H1 (cell line): ENCODE measurements around the gene SLC8A1. TPM values are rescaled to one million over a fixed set of nuclear protein-coding genes. Genes with fewer than 3 reads are reported as not detected.

ENCODE experiments used
- CTCF ChIA-PET: fragments of 300-600 bp; sonication (Branson Sonifier 250); formaldehyde crosslinking; loops from one replicate; lab custom pipeline; 2021; ENCODE audit not compliant: partially characterized antibody; lab: Charles Lee
- POLR2A ChIA-PET: fragments of 300-600 bp; sonication (Branson Sonifier 250); formaldehyde crosslinking; loops from one replicate; lab custom pipeline; 2021; ENCODE audit warnings: inconsistent platforms; ENCODE audit not compliant: partially characterized antibody; lab: Charles Lee
- DNase-seq, 2 experiments: peaks; one replicate each; pipeline versions ENCODE4 v3.0.0 to v3.0.0-alpha.2; 2010 to 2022; ENCODE audit warnings: low spot score in 2 of 2, low read depth in 1 of 2, mixed read lengths in 1 of 2
- FAIRE-seq: peaks from 2 replicates; lab custom pipeline; 2011; peaks lifted over from hg19 to GRCh38; lab: Jason Lieb, UNC
- H2AFZ ChIP-seq: 2 replicates; pipeline ENCODE4 v1.8.1; 2012; ENCODE audit warnings: low read length, inconsistent platforms
- H2AK5ac ChIP-seq: 2 replicates; pipeline ENCODE4 v1.6.1; 2013; ENCODE audit warnings: low read depth, low read length
- H2BK120ac ChIP-seq: replicated peaks from 2 replicates; pipeline ENCODE3; 2013; ENCODE audit warnings: low read depth, low read length, inconsistent platforms
- H2BK12ac ChIP-seq: 2 replicates; pipeline ENCODE4 v1.6.1; 2013; ENCODE audit warnings: low read depth, low read length
- H2BK15ac ChIP-seq: 2 replicates; pipeline ENCODE4 v1.6.1; 2013; ENCODE audit warnings: low read length
- H2BK20ac ChIP-seq: 2 replicates; pipeline ENCODE4 v1.6.1; 2013; ENCODE audit warnings: low read length
- H2BK5ac ChIP-seq: 2 replicates; pipeline ENCODE4 v1.6.1; 2013; ENCODE audit warnings: low read depth, low read length
- H3K14ac ChIP-seq: 2 replicates; pipeline ENCODE4 v1.6.1; 2013; ENCODE audit warnings: inconsistent platforms; ENCODE audit not compliant: insufficient read length
- H3K18ac ChIP-seq: 2 replicates; pipeline ENCODE4 v1.6.1; 2013; ENCODE audit warnings: low read length; ENCODE audit errors: extremely low read depth
- H3K23ac ChIP-seq: 2 replicates; pipeline ENCODE4 v1.6.1; 2013; ENCODE audit warnings: inconsistent platforms; ENCODE audit not compliant: insufficient read length
- H3K23me2 ChIP-seq: 2 replicates; pipeline ENCODE4 v1.6.1; 2013; ENCODE audit warnings: low read depth, low read length
- H3K27ac ChIP-seq: 2 replicates; pipeline ENCODE4 v1.6.1; 2011; ENCODE audit warnings: low read depth, low read length, inconsistent platforms
- H3K27me3 ChIP-seq, 4 experiments: replicated peaks in 1 of 4; 1 replicate in 1 of 4; 2 replicates in 3 of 4; pipeline versions ENCODE4 v1.6.1 to v1.8.1; 2011 to 2013; ENCODE audit warnings: low read length in 3 of 4, mild to moderate bottlenecking in 3 of 4, inconsistent platforms in 2 of 4, mixed read lengths in 2 of 4, moderate library complexity in 1 of 4; ENCODE audit not compliant: control insufficient read depth in 3 of 4, insufficient read depth in 3 of 4; ENCODE audit errors: extremely low read depth in 1 of 4
- H3K36me3 ChIP-seq, 4 experiments: 2 replicates each; pipeline versions ENCODE4 v1.6.1 to v1.8.1; 2011 to 2013; ENCODE audit warnings: mild to moderate bottlenecking in 4 of 4, low read length in 3 of 4, moderate library complexity in 2 of 4, control low read depth in 1 of 4, inconsistent platforms in 1 of 4; ENCODE audit not compliant: insufficient read depth in 4 of 4, control insufficient read depth in 2 of 4
- H3K4ac ChIP-seq: replicated peaks from 2 replicates; pipeline ENCODE3; 2013; ENCODE audit warnings: low read length, low read depth, mixed read lengths, inconsistent platforms; ENCODE audit not compliant: insufficient read length
- H3K4me1 ChIP-seq, 4 experiments: replicated peaks in 1 of 4; 1 replicate in 1 of 4; 2 replicates in 3 of 4; pipeline versions ENCODE4 v1.6.1 to v1.8.1; 2011 to 2013; ENCODE audit warnings: low read length in 3 of 4, inconsistent platforms in 2 of 4, mixed read lengths in 1 of 4; ENCODE audit not compliant: insufficient read depth in 4 of 4, control insufficient read depth in 3 of 4
- H3K4me2 ChIP-seq, 2 experiments: 2 replicates each; pipeline versions ENCODE4 v1.6.1 to v1.8.1; 2011 to 2013; ENCODE audit warnings: low read depth in 2 of 2, low read length in 2 of 2, control low read depth in 1 of 2, inconsistent platforms in 1 of 2, mild to moderate bottlenecking in 1 of 2; ENCODE audit not compliant: insufficient read depth in 1 of 2
- H3K4me3 ChIP-seq, 4 experiments: fragments of 200-600, 300-600 bp in 1 of 4; sonication (generic), shearing (Covaris generic), sonication (Bioruptor Twin) in 1 of 4; 2 replicates each; pipeline versions ENCODE4 v1.5.1 to v1.8.1; 2011 to 2016; ENCODE audit warnings: low read length in 4 of 4, low read depth in 3 of 4, control low read depth in 2 of 4, inconsistent platforms in 2 of 4, mild to moderate bottlenecking in 2 of 4, mixed read lengths in 1 of 4, moderate library complexity in 1 of 4; ENCODE audit not compliant: insufficient read depth in 2 of 4; ENCODE audit errors: extremely low read depth in 1 of 4
- H3K56ac ChIP-seq: replicated peaks from 2 replicates; pipeline ENCODE3; 2013; ENCODE audit warnings: low read depth, mild to moderate bottlenecking, mixed read lengths, low read length, inconsistent platforms; ENCODE audit not compliant: insufficient read length
- H3K79me1 ChIP-seq: 2 replicates; pipeline ENCODE4 v1.6.1; 2013; ENCODE audit warnings: low read depth, low read length, control low read depth
- H3K79me2 ChIP-seq, 2 experiments: 2 replicates each; pipeline versions ENCODE4 v1.6.1 to v1.8.1; 2012 to 2013; ENCODE audit warnings: low read length in 2 of 2, mild to moderate bottlenecking in 2 of 2, inconsistent platforms in 1 of 2; ENCODE audit not compliant: insufficient read depth in 2 of 2, control insufficient read depth in 1 of 2
- H3K9ac ChIP-seq, 4 experiments: replicated peaks in 1 of 4; 1 replicate in 1 of 4; 2 replicates in 3 of 4; pipeline versions ENCODE4 v1.6.1 to v1.8.1; 2011 to 2013; ENCODE audit warnings: low read depth in 3 of 4, low read length in 3 of 4, control low read depth in 2 of 4, mild to moderate bottlenecking in 2 of 4, moderate library complexity in 2 of 4, inconsistent platforms in 1 of 4; ENCODE audit errors: extremely low read depth in 1 of 4
- H3K9me3 ChIP-seq, 2 experiments: 2 replicates each; pipeline versions ENCODE4 v1.6.1 to v1.8.1; 2012 to 2013; ENCODE audit warnings: mild to moderate bottlenecking in 2 of 2, moderate library complexity in 2 of 2, control low read depth in 1 of 2, inconsistent platforms in 1 of 2, low read depth in 1 of 2, low read length in 1 of 2, mixed read lengths in 1 of 2; ENCODE audit not compliant: insufficient read depth in 2 of 2
- H4K20me1 ChIP-seq, 2 experiments: replicated peaks in 1 of 2; 2 replicates each; pipeline versions ENCODE3 to v1.8.1; 2011 to 2013; ENCODE audit warnings: inconsistent platforms in 2 of 2, low read length in 2 of 2, mild to moderate bottlenecking in 1 of 2; ENCODE audit not compliant: insufficient read depth in 2 of 2, control insufficient read depth in 1 of 2
- H4K5ac ChIP-seq: 2 replicates; pipeline ENCODE4 v1.6.1; 2013; ENCODE audit warnings: low read length, low read depth, mixed read lengths, inconsistent platforms; ENCODE audit not compliant: insufficient read length
- H4K8ac ChIP-seq: 2 replicates; pipeline ENCODE4 v1.8.0; 2013; ENCODE audit warnings: mild to moderate bottlenecking, moderate library complexity, low read length, inconsistent platforms; ENCODE audit not compliant: insufficient read depth; ENCODE audit errors: extremely low read depth
- H4K91ac ChIP-seq: replicated peaks from 2 replicates; pipeline ENCODE3; 2013; ENCODE audit warnings: low read length, mixed read lengths, inconsistent platforms; ENCODE audit not compliant: insufficient read length
- BACH1 ChIP-seq: IDR thresholded peaks from 2 replicates; pipeline ENCODE4 v1.6.1; 2012; ENCODE audit warnings: low read length, improper control_type of control experiment
- CEBPB ChIP-seq: IDR thresholded peaks from 2 replicates; pipeline ENCODE4 v1.6.1; 2012; ENCODE audit warnings: low read depth, low read length
- CHD1 ChIP-seq: IDR thresholded peaks from 2 replicates; pipeline ENCODE4 v1.6.1; 2012; ENCODE audit warnings: low read depth, low read length, improper control_type of control experiment
- E2F6 ChIP-seq: IDR thresholded peaks from 2 replicates; pipeline ENCODE4 v1.6.1; 2012; ENCODE audit warnings: inconsistent platforms
- EP300 ChIP-seq, 2 experiments: IDR thresholded peaks; 1 replicate in 1 of 2; 2 replicates in 1 of 2; pipeline ENCODE4 v1.6.1; 2011 to 2012; ENCODE audit warnings: low read depth in 2 of 2, low read length in 2 of 2, mild to moderate bottlenecking in 2 of 2, borderline replicate concordance in 1 of 2, inconsistent platforms in 1 of 2, moderate library complexity in 1 of 2
- JUN ChIP-seq: IDR thresholded peaks from 2 replicates; pipeline ENCODE4 v1.6.1; 2011; ENCODE audit warnings: low read depth, mild to moderate bottlenecking, improper control_type of control experiment, low read length
- POLR2AphosphoS5 ChIP-seq: IDR thresholded peaks from 2 replicates; pipeline ENCODE4 v1.6.1; 2011; ENCODE audit warnings: low read depth, low read length
- RXRA ChIP-seq: IDR thresholded peaks from 2 replicates; pipeline ENCODE4 v1.6.1; 2011; ENCODE audit warnings: low read depth, mild to moderate bottlenecking, low read length, moderate library complexity; ENCODE audit not compliant: insufficient read depth
- SP4 ChIP-seq: IDR thresholded peaks from 2 replicates; pipeline ENCODE4 v1.6.1; 2012; ENCODE audit warnings: low read length, inconsistent platforms
- WGBS, 2 experiments: shearing (Covaris generic) in 1 of 2; methylation state at CpG; one replicate each; pipeline versions ENCODE4 v1.1.6 to v1.1.7; 2013 to 2015; ENCODE audit warnings: low lambda C conversion rate in 2 of 2, mixed read lengths in 2 of 2, inconsistent platforms in 1 of 2, low coverage in 1 of 2, missing lambda C conversion rate in 1 of 2; ENCODE audit not compliant: insufficient replicate concordance in 2 of 2, insufficient coverage in 1 of 2, insufficient read length in 1 of 2; ENCODE audit errors: extremely low coverage in 1 of 2, missing lambda C conversion rate in 1 of 2; 5-methylcytosine and 5-hydroxymethylcytosine counted together
- polyA plus RNA-seq, 7 experiments: library from polyadenylated mRNA; depleted of rRNA in 3 of 7; stranded (reverse) in 5 of 7; unstranded in 2 of 7; fragments of >200 nt in 5 of 7; fragments of 200-250 nt in 2 of 7; gene quantifications; 1 replicate in 5 of 7; 2 replicates in 1 of 7; 4 replicates in 1 of 7; pipeline versions ENCODE4 v1.2.1 to v1.2.3, GENCODE V29; 2011 to 2013; ENCODE audit warnings: missing spikeins in 2 of 7, mixed read lengths in 2 of 7
- total RNA-seq: library from RNA; stranded (reverse); fragmentation: NEBNext Ultra II Directional; extraction: Animal tissue kit (Norgen Biotek cat#: 25700); gene quantifications from 2 replicates; pipeline ENCODE4 v1.2.1, GENCODE V29; 2021

Gene SLC8A1
- total and polyA plus RNA-seq, 2 of the 8 experiments (the other 6 are each of a cell fraction or from before 2014, with no cell fraction given), result 0.68 to 3.6 TPM

GRCh38 chr2:40317761-40318160, 134.1 kb downstream of the SLC8A1 start:
- Histone ChIP-seq H3K79me1 (no peaks in the 10 kb centered on the region), H3K27ac (no peak overlapping the region), H2AFZ (no peak overlapping the region), H2BK20ac (no peak overlapping the region), H3K27me3 (no peaks in the 10 kb centered on the region), H3K23me2 (no peaks in the 10 kb centered on the region; the same call in 1 of the 2 replicates), H4K8ac (no peak overlapping the region), H3K79me2 (no peaks in the 10 kb centered on the region), H3K4me3 (no peak overlapping the region), H3K4ac (no peak overlapping the region), H3K56ac (no peak overlapping the region), H2BK12ac (no peak overlapping the region), H3K14ac (no peak overlapping the region), H4K20me1 (no peaks in the 10 kb centered on the region), H3K4me2 (no peak overlapping the region), H4K5ac (peak overlapping the region; percentile 66), H3K9ac (no peak overlapping the region), H2AK5ac (no peak overlapping the region), H3K9me3 (0 out of 4 replicates have a peak, but pooled peaks cover 0 to 5% of the 10 kb centered on the region in 2 experiments), H3K18ac (no peak overlapping the region), H4K91ac (no peak overlapping the region), H2BK120ac (no peak overlapping the region), H3K36me3 (no peaks in the 10 kb centered on the region; a peak in 1 of 8 replicates), H3K23ac (no peak overlapping the region), H3K4me1 (no peaks in the 10 kb centered on the region), H2BK15ac (no peak overlapping the region), H2BK5ac (no peak overlapping the region)
- DNase-seq (no peak), FAIRE-seq (no peak)
- WGBS, 2 experiments, result 94% methylated on average over 2 of the region's 2 CpGs; no CpG with 5 or more reads in 1 of the 2 experiments
- TF ChIP-seq BACH1 (no peak), EP300 (IDR thresholded peaks at IDR 0.05; ENCODE audit: borderline replicate concordance in 1 of 2, low read depth in 2 of 2, low read length in 2 of 2) (no peak), E2F6 (no peak), POLR2AphosphoS5 (no peak), SP4 (no peak), JUN (no peak), RXRA (no peak), CHD1 (no peak), CEBPB (no peak)
- POLR2A ChIA-PET, result no interaction called here
- CTCF ChIA-PET, result interaction anchor here (1.9 kb wide), 1 partner anchor 73 kb away, joined by 6 read pairs; no protein-coding TSS in a partner anchor
